Peyer's patch (tissue), 4 donors: ENCODE results near the gene CHAF1B. TPM values are rescaled to one million over a fixed set of nuclear protein-coding genes. Genes with fewer than 3 reads are reported as not detected.
"Not testable (repeated sequence)": the region's sequence is repeated elsewhere in the genome, so short reads cannot be mapped to it uniquely, and the experiment has no call there.

ENCODE experiments used
- DNase-seq, 3 donors: peaks; one replicate each; pipeline ENCODE4 v3.0.0-alpha.2; 2017 to 2019
- H3K27ac ChIP-seq, 4 donors: fragments of 200-600 bp; sonication (generic); one replicate each; pipeline ENCODE4 v1.5.1; 2016 to 2019
- H3K27me3 ChIP-seq, 2 donors: fragments of 200-600 bp; sonication (generic); one replicate each; pipeline ENCODE4 v1.5.1; 2019
- H3K36me3 ChIP-seq, 3 donors: fragments of 200-600 bp; sonication (generic); one replicate each; pipeline ENCODE4 v1.5.1; 2016 to 2019
- H3K4me1 ChIP-seq, 4 donors: fragments of 200-600 bp; sonication (generic); one replicate each; pipeline ENCODE4 v1.5.1; 2016 to 2019
- H3K4me3 ChIP-seq, 4 donors: fragments of 200-600 bp; sonication (generic); 1 replicate in 3 of 4; 2 replicates in 1 of 4; pipeline ENCODE4 v1.5.1; 2016 to 2019; ENCODE audit warnings: mild to moderate bottlenecking in 1 of 4
- H3K9me3 ChIP-seq, 4 donors: fragments of 200-600 bp; sonication (generic); one replicate each; pipeline ENCODE4 v1.5.1; 2016 to 2019; ENCODE audit warnings: mild to moderate bottlenecking in 1 of 4
- POLR2A ChIP-seq, 2 donors: fragments of 450-650 bp; IDR thresholded peaks; one replicate each; pipeline ENCODE4 v1.5.1; 2017; ENCODE audit warnings: antibody characterized with exemption in 2 of 2, mild to moderate bottlenecking in 2 of 2, moderate library complexity in 2 of 2
- total RNA-seq, 4 donors: library from RNA; depleted of rRNA; stranded (reverse); fragments of >200 nt; gene quantifications; one replicate each; pipeline ENCODE4 v1.1.0, GENCODE V29; 2016
- TF ChIP-seq, protein P1 (sequence below), 6 experiments: fragments of 450-650 bp in 4 of 6; fragments of 200-600 bp in 2 of 6; sonication (generic) in 1 of 6; IDR thresholded peaks; one replicate each; pipeline ENCODE4 v1.5.1; 2017 to 2019; ENCODE audit warnings: antibody characterized with exemption in 6 of 6, mild to moderate bottlenecking in 3 of 6, moderate library complexity in 1 of 6

The CHAF1B gene
- total RNA-seq, 4 donors from 2014 or later: 0.85 to 11.6 (median 1.3) TPM

GRCh38 chr21:36381841-36382589, 3.2 kb upstream of the CHAF1B start:
- no peak overlapping the region for H3K27ac ChIP-seq
- no peaks in the 10 kb centered on the region for H3K4me1 ChIP-seq
- H3K4me3 ChIP-seq: no peak overlapping the region
- no peak for TF ChIP-seq POLR2A (IDR thresholded peaks at IDR 0.05)
- TF ChIP-seq, protein P1, sequence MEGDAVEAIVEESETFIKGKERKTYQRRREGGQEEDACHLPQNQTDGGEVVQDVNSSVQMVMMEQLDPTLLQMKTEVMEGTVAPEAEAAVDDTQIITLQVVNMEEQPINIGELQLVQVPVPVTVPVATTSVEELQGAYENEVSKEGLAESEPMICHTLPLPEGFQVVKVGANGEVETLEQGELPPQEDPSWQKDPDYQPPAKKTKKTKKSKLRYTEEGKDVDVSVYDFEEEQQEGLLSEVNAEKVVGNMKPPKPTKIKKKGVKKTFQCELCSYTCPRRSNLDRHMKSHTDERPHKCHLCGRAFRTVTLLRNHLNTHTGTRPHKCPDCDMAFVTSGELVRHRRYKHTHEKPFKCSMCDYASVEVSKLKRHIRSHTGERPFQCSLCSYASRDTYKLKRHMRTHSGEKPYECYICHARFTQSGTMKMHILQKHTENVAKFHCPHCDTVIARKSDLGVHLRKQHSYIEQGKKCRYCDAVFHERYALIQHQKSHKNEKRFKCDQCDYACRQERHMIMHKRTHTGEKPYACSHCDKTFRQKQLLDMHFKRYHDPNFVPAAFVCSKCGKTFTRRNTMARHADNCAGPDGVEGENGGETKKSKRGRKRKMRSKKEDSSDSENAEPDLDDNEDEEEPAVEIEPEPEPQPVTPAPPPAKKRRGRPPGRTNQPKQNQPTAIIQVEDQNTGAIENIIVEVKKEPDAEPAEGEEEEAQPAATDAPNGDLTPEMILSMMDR (IDR thresholded peaks at IDR 0.05): no peak
- H3K9me3 ChIP-seq: no peaks in the 10 kb centered on the region
- no peak for DNase-seq
- peaks cover 0 to 13% (median 0%) of the 10 kb centered on the region in 3 donors for H3K36me3 ChIP-seq
- no peaks in the 10 kb centered on the region for H3K27me3 ChIP-seq

- H3K27ac ChIP-seq, DNase-seq, H3K4me3 ChIP-seq, H3K36me3 ChIP-seq, H3K9me3 ChIP-seq, H3K27me3 ChIP-seq, H3K4me1 ChIP-seq: not testable (repeated sequence)
Measured at GRCh38 chr21:36382722-36383121, 2.5 kb upstream of the CHAF1B start.

DNA sequence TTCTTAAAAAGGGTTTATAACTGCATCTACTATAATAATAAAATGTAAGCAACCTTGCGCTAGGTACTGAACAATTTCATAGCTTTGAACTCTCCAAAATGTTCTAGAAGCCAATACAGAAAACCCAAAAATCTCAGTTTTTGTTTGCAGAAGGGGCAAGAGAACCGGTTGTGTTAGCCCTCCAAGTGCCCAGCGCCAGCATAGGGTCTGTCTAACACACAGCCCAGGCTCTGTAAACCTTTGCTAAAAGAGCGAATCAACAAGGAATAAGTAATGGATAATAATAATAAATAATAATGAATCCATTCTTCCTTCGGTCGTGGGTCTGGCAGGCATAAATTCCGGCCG, 333 bp upstream of the CHAF1B start:
- Histone ChIP-seq H3K27me3 (no peaks in the 10 kb centered on the region), H3K36me3 (no peaks in the 10 kb centered on the region), H3K4me3 (peak overlapping the region; percentile 56 to 74 (median 66)), H3K9me3 (no peaks in the 10 kb centered on the region), H3K27ac (peak overlapping the region in 1 of 4 donors; percentile 38), H3K4me1 (no peaks in the 10 kb centered on the region)
- DNase-seq: no peak
- no peak for TF ChIP-seq POLR2A (IDR thresholded peaks at IDR 0.05)
- TF ChIP-seq, protein P1 (IDR thresholded peaks at IDR 0.05): no peak

DNA sequence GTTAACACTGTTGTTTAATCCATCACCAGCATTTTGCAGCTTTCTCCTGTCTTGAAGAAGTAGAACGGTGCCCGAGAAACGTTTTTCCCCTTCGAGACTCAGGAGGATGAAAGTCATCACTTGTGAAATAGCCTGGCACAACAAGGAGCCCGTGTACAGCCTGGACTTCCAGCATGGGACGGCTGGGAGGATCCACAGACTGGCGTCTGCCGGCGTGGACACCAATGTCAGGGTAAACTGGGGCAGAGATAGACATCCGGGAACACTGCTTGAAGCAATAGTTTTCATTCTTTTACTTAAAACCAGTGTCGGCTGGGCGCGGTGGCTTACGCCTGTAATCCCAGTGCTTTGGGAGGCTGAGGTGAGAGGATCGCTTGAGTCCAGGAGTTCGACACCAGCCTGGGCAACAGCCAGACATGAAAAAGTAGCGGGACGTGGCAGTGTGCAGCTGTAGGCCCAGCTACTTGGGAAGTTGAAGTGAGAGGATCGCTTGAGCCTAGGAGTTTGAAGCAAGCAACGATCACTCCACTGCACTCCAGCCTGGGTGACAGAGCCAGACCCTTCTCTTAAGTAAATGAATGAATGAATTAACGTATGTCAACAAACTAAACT, 945 bp downstream of the CHAF1B start:
- no peak for DNase-seq
- no peak for TF ChIP-seq POLR2A (IDR thresholded peaks at IDR 0.05)
- TF ChIP-seq, protein P1 (IDR thresholded peaks at IDR 0.05): no peak
- H3K4me3 ChIP-seq: peak overlapping the region; percentile 56 to 74 (median 66)
- H3K27me3 ChIP-seq: no peaks in the 10 kb centered on the region
- no peaks in the 10 kb centered on the region for H3K4me1 ChIP-seq
- H3K36me3 ChIP-seq: no peaks in the 10 kb centered on the region
- H3K27ac ChIP-seq: peak overlapping the region in 1 of 4 donors; percentile 55
- H3K9me3 ChIP-seq: no peaks in the 10 kb centered on the region

GRCh38 chr21:36388096-36388495, 2.9 kb downstream of the CHAF1B start:
- H3K27ac ChIP-seq: no peak overlapping the region

DNA sequence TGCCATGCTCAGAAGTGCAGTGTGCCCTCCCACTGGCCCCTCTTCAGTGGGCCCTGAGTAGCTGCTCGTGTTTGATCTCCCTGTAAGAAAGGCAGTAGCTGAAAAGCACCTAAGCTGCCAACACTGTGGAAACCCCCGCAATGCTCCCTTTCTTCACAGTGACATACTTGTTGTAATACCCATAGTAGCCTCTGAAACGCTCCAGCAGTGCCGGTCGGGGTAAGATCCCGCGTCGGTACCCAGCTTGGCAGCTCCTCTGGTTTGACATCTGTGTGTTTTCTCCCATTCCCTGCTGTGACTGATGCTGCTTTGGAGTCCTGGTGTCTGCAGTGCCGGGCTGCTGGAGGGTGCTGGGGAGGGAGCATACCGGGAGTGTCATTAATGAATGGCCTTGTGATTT, 3.6 kb downstream of the CHAF1B start:
- H3K9me3 ChIP-seq: no peaks in the 10 kb centered on the region

More at GRCh38 chr21:36388096-36388495, 2.9 kb downstream of the CHAF1B start:
- Histone ChIP-seq H3K4me3 (no peak overlapping the region), H3K36me3 (no peaks in the 10 kb centered on the region), H3K9me3 (no peaks in the 10 kb centered on the region), H3K27me3 (no peaks in the 10 kb centered on the region), H3K4me1 (no peaks in the 10 kb centered on the region)
- DNase-seq: no peak
- no peak for TF ChIP-seq POLR2A (IDR thresholded peaks at IDR 0.05)
- TF ChIP-seq, protein P1 (IDR thresholded peaks at IDR 0.05): no peak

DNA sequence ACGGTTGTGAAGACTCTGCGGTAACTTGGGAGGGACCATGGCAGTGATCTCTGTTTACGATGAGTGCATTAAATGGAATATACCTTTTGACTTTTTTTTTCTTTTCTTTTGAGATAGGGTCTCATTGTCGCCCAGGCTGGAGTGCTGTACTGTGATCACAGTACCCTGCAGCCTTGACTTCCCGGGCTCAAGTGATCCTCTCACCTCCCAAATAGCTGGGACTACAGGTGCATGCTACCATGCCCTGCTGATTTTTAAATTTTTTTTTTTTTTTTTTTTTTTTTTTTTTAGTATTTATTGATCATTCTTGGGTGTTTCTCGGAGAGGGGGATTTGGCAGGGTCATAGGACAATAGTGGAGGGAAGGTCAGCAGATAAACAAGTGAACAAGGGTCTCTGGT, 6.5 kb downstream of the CHAF1B start:
- not testable (repeated sequence) for H3K4me1 ChIP-seq, H3K27ac ChIP-seq, H3K4me3 ChIP-seq, H3K36me3 ChIP-seq, H3K9me3 ChIP-seq, H3K27me3 ChIP-seq, DNase-seq

More for the DNA sequence above, 3.6 kb downstream of the CHAF1B start:
- Histone ChIP-seq H3K4me1 (no peaks in the 10 kb centered on the region), H3K27me3 (no peaks in the 10 kb centered on the region), H3K27ac (no peak overlapping the region), H3K36me3 (no peaks in the 10 kb centered on the region), H3K4me3 (no peak overlapping the region)
- no peak for DNase-seq
- no peak for TF ChIP-seq POLR2A (IDR thresholded peaks at IDR 0.05)
- TF ChIP-seq, protein P1 (IDR thresholded peaks at IDR 0.05): no peak
